Bronchial epithelial cell (primary cell): Measurements from ENCODE around the gene IRF2. TPM values are rescaled to one million over a fixed set of nuclear protein-coding genes. Genes with fewer than 3 reads are reported as not detected.

Experiments
- DNase-seq: peaks from one replicate; pipeline ENCODE4 v3.0.0-alpha.2; 2010; ENCODE audit warnings: low read depth
- FAIRE-seq: peaks from 2 replicates; lab custom pipeline; 2011; peaks lifted over from hg19 to GRCh38; lab: Jason Lieb, UNC
- H3K27me3 ChIP-seq: 2 replicates; pipeline ENCODE4 v1.5.1; 2011; ENCODE audit warnings: low read length; ENCODE audit not compliant: control insufficient read depth, insufficient read depth
- H3K36me3 ChIP-seq: 2 replicates; pipeline ENCODE4 v1.5.1; 2011; ENCODE audit warnings: low read length; ENCODE audit not compliant: control insufficient read depth, insufficient read depth
- H3K4me3 ChIP-seq: 2 replicates; pipeline ENCODE4 v1.5.1; 2011; ENCODE audit warnings: mild to moderate bottlenecking, low read depth, low read length, control low read depth
- total RNA-seq: library from RNA; depleted of rRNA; stranded (reverse); fragments of >200 nt; gene quantifications from 2 replicates; pipeline ENCODE4 v1.2.1, GENCODE V29; 2014
- TF ChIP-seq, protein P1 (sequence below): IDR thresholded peaks from 2 replicates; pipeline ENCODE4 v1.5.1; 2011; ENCODE audit warnings: mild to moderate bottlenecking, moderate library complexity, low read length, control low read depth, inconsistent platforms; ENCODE audit not compliant: insufficient read depth, severe bottlenecking

The IRF2 gene
- total RNA-seq, 1 donor from 2014 or later: 16.1 TPM

DNA sequence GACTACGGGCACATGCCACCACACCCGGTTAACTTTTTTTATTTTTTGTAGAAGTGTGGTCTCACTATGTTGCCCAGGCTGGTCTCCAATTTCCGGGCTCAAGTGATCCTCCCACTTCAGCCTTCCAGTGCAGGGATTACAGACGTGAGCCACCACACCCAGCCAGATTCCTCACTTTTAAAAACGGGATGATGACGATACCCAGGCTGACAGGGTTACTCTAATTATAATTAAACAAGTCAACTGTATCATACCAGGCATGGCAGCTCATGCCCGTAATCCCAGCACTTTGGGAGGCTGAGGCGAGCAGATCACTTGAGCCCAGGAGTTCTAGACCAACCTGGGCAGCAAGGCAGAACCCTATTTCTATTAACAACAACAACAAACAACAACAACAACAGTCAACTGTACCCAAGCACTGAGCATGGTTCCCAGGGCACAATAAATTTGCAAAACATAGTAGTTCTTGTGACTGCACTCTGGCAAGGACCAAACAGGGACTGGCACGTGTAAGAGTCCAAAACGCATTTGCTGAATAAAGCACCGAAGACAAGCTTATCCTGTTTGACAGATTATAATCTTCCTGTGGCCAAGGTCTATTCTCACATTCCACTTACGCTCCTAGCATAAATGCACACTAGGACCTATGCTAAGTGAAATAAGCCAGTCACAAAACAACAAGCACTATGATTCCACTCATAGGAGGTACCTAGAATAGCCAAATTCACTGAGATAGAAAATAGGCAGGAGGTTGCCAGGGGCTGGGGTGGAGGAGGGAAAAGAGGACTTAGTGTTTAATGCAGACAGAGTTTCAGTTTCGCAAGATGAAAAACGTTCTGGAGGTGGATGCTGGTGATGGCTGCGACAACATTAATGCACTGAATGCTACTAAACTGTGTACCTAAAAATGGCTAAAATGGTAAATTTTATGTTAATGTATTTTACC lies 77.5 kb downstream of the IRF2 start:
- Histone ChIP-seq H3K36me3 (peaks cover 16% of the 10 kb centered on the region), H3K4me3 (no peak overlapping the region), H3K27me3 (no peaks in the 10 kb centered on the region)
- TF ChIP-seq, protein P1, sequence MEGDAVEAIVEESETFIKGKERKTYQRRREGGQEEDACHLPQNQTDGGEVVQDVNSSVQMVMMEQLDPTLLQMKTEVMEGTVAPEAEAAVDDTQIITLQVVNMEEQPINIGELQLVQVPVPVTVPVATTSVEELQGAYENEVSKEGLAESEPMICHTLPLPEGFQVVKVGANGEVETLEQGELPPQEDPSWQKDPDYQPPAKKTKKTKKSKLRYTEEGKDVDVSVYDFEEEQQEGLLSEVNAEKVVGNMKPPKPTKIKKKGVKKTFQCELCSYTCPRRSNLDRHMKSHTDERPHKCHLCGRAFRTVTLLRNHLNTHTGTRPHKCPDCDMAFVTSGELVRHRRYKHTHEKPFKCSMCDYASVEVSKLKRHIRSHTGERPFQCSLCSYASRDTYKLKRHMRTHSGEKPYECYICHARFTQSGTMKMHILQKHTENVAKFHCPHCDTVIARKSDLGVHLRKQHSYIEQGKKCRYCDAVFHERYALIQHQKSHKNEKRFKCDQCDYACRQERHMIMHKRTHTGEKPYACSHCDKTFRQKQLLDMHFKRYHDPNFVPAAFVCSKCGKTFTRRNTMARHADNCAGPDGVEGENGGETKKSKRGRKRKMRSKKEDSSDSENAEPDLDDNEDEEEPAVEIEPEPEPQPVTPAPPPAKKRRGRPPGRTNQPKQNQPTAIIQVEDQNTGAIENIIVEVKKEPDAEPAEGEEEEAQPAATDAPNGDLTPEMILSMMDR: no peak
- DNase-seq (no peak), FAIRE-seq (no peak)

DNA sequence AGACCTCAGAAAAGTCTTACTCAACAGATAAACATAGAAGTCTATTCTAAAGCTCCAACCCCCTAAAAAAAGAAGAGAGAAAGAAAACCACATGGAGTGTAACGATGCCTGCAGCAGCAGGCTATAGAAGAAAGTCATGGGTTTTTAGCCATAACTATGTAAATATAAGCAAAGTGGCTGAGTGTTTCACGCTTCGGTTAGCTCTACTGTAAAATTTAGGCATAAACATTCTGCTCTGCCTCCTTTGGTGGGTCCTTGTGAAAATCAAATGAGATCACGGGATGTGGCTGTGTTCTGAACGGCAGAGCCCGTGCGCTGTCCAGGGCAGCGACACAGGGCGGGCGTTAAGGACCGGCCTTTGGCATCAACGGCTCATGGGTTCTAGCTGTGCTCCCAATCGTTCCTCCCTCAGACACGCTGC lies 78.4 kb downstream of the IRF2 start:
- DNase-seq: no peak
- no peak overlapping the region for H3K4me3 ChIP-seq
- TF ChIP-seq, protein P1: no peak
- peaks cover 18% of the 10 kb centered on the region for H3K36me3 ChIP-seq
- no peaks in the 10 kb centered on the region for H3K27me3 ChIP-seq
- no peak for FAIRE-seq

DNA sequence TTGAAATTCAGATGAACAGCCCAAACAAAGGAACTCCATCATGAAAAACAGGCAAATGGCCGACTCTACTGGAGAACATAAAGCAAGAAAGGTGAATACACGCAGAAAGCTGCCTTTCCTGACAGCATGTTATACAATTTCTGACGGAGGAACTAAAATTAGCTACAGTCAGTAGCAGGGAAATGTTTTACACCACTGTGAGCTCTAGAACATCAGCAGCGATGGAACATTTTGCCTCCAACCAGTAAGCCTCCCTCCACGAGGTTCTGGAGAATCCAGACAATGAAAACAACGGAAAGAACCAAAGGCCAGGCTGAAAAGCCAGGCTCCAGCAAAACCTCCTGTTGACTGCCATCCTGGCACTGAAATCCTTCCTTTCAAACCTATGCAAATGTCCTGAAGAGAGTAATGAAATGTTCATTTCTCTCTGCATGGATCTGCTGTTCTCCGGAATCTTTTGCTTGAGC lies 78.9 kb downstream of the IRF2 start:
- TF ChIP-seq, protein P1: no peak
- Histone ChIP-seq H3K4me3 (no peak overlapping the region), H3K36me3 (peaks cover 18% of the 10 kb centered on the region), H3K27me3 (no peaks in the 10 kb centered on the region)
- FAIRE-seq: no peak
- DNase-seq: no peak

DNA sequence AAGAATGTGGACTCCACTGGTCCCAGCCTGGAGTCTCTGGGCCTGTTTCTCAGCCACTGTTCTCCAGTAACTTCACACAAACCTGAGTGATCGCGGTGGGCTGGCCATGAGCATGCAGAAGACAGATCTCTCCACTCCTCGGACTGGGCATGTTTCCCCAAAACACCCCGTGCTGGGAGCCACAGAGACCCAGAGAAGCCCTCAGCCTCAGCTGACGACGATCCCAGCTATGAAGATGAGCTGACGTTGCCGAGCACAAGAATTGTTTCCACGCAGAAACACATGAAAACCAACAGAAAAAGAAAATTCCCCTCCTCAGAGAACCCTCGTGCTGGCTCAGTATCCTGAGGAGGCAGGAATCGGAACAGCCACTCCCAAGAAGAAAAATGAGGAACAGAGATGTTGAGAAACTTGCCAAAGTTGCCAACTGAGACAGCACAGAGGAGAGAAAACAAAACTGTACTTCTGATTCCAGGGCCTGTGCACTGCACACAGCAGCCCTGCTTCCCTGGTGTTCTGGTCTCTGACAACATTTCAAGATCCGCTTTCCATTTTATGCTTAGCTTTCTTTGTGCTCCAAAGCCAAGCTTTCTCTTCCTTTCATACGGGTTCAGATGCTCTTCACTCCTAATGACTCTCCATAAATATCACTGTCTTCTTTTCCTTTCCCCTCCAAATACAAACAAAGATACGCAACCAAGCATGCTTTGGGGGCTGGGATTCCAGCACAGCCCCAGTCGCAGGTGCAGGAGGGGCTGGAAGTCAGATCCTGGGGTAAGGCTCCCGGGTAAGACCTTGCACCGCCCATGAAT lies 81.4 kb downstream of the IRF2 start:
- DNase-seq (no peak), FAIRE-seq (no peak)
- no peaks in the 10 kb centered on the region for H3K27me3 ChIP-seq
- peaks cover 15% of the 10 kb centered on the region for H3K36me3 ChIP-seq
- no peak overlapping the region for H3K4me3 ChIP-seq
- TF ChIP-seq, protein P1: no peak

DNA sequence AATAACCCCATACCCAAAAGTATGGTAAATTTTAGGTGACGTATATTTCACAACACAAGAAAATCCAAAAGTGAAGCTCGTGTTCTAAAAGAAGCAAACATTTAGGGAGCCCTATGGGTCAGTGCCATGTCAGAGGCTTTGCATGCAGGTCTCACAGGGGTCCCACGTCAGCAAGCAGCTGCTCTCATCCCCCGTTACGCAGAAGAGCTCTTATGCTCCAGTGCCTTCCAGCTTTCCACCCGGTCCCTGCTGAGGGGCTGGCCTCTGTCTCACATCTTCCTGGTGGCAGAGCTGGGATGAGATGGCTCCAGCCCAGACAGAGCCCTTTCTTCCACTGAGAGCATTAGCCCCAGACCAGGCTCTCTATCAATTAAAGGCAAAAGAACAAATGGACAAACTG lies 82.0 kb downstream of the IRF2 start:
- TF ChIP-seq, protein P1: no peak
- Histone ChIP-seq H3K4me3 (no peak overlapping the region), H3K27me3 (no peaks in the 10 kb centered on the region), H3K36me3 (peaks cover 14% of the 10 kb centered on the region)
- no peak for DNase-seq
- FAIRE-seq: no peak
